HG03135 (cell line): Measurements from ENCODE around the gene TOGARAM2.
"Not testable (repeated sequence)": the region's sequence is repeated elsewhere in the genome, so short reads cannot be mapped to it uniquely, and the experiment has no call there.

Experiments used
- ATAC-seq: cut with Tn5 transposase; IDR thresholded peaks from one replicate; pipeline ENCODE4 v1.9.1; 2021; ENCODE audit warnings: mild to moderate bottlenecking, moderate library complexity; ENCODE audit not compliant: unreplicated experiment

TOGARAM2 gene

DNA sequence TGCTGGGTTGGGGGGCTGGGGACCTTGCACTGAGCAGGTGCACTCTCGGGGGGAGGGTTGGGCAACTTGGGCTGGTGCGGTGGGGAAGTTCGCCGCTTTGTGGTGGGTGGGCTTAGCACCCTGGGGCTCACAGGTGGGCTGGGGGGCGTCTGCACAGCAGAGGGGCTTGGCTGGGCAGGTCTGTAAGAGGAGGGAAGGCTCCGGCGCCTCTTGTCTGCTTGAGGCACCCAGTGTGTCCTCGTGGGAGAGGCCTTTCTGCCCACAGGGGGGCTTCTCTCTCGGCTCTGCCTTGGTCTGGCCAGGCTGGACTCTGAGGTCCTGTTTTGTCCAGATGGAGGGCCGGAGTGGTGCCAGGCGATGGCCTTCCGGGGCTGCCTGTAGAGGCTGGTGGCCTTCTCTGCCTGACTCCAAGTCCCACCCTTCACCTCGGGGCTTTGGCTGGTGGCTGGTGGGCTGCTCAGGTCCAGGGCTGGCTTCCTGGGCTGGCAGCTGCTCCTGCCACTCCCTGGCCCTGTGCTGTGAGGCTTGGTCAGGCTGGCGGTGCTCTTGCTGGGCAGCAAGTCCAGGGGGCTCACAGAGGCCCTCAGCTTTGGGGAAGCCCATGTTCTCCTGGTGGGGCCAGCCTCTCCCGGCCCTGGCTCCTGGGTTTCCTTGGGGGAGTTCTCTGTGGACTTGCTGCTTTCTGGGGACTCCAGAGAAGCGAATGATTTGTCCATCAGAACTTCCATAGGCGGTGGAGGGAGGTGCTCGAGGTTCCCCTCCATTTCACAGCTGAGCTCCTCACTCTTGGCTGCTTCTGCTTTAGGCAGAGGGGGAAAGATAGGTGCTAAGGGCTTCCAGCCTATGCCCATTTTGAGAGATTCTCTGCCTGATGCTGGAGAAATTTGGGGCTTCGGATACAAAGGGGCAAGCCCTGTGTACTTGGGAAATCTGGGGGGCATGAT, 90.2 kb downstream of the TOGARAM2 start:
- ATAC-seq: no peak

DNA sequence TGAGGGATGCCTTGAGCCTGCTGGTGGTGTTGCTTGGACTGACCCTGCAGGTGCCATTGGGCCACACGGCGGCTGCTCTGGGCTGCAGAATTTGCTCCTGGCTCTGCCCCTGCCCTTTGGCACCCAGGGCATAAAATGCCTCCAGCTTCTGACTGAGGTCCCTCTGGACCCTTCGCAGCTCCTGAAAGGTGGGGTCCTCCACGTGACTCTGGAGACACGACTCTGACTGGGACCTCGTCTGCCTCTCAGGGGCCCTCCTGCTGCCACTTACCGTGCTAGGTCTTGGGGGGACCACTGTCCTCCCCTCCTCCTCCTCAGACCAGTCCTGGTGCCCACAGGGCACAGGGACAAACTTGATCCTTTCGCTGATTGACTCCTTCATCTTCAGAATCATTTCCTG, 91.2 kb downstream of the TOGARAM2 start:
- ATAC-seq: no peak

DNA sequence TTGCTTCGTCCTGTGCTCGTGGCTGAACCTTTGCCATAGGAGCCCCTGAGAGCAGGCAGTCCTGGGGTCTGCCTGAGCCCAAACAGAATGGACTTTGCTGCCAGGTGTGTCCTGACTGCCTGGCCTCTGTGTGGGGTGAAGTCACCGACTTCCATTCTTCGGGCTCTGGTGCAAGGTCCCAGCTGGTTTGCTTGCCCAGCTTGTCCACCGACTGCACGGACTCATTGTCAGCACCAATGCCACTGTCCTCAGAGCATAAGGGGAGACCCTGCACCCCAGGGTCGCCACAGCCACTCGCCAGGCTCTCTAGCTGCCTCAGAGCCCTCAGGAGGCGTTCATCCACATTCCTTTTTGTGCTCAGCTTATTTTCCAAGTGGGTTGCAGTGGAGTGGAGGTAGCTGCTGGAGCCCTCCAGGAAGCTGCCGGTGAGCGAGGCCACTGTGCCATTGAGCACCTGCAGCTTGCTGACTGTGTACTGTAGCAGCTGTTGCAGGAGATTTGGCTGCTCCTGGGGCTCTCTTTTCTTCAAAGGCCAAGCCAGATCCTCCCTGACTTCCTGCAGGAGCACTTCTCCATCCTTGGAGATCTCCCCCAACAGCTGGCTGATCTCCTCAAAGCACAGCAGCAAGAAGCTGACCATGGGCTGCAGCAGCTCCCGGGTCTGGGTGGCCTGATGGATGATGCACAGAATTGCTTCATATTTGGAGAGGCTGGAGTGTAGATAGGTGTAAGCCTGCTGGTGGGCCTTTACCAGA, 92.0 kb downstream of the TOGARAM2 start:
- no peak for ATAC-seq

DNA sequence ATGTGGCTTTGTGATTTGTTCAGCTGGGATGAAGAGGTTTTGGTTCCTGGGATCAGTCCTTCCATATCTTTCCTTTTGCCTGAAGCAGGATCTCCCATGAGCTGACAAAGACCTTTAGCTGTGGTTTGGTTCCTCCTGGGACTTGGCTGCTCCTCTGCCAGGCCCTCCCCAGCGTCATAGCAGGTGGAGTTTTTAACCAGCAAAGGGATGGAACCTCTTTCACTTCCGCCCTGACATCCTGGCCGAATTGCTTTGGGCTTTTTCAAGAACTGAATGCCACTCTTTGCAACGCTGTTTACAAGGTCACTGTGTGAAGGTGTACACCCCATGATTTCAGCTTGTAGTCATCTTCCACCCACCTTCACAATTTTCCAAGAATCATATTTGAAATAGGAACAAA, 92.8 kb downstream of the TOGARAM2 start:
- ATAC-seq: no peak

DNA sequence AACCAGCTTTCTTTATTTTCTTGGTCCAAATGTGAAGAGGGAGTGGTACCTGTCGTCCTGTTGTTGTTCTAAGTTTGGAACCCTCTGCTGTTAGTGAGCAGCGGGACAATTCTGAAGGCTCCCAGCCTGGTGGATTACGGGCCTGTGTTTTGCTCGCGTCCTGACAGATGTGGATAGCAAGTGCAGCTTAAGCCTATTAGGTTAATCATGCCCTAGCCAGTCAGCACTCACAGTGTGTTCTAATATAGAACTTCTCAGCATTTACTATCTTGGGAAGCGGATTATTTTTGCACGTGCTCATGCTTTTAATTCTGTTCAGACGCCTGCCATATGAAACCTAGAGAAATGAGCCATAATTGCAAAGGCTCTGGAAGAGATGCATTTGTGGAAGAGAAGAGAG, 93.3 kb downstream of the TOGARAM2 start, which contains the start of gene PCARE:
Gene PCARE (minus strand): TSS at position 113 of the 400 bp plus-strand sequence. CDS start 262 bp downstream, outside the sequence.
- ATAC-seq: no peak

DNA sequence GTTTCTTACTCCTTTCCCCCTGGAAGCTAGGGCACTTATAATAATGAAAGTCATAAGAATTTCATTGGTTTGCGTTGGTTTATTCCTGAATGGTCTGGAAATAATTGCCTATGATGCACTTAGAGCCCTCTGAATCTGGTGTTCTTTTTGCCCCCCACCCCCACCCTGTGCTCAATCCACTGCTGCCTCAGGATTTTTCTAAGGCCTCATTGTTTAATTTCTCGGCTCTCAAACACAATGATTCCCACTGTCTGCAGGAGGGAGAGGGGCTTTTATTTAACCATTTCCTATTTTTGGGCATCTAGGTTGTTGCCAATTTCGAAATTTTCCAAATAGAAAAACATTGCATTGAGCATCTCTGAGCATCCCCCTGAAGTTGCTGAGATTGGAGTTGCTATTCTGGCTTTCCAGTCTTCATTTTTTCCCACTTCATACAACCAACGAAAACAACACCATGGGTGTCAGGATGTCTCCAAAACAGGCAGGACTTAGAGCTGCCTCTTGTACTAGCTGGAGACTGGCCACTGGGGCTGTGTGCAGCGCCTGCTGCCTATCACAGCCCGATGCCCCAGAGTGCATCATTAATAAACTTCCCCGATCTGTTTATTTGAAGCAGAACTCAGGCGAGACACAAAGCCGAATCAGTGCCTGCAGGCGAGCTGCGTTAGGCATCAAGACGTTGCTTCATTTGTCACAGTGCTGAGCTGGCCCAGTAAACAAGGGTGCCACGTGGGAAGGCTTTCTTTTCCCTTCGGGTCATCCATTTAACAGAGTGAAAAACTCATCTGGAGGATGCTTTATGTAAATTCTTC, 95.0 kb downstream of the TOGARAM2 start:
- ATAC-seq: no peak

DNA sequence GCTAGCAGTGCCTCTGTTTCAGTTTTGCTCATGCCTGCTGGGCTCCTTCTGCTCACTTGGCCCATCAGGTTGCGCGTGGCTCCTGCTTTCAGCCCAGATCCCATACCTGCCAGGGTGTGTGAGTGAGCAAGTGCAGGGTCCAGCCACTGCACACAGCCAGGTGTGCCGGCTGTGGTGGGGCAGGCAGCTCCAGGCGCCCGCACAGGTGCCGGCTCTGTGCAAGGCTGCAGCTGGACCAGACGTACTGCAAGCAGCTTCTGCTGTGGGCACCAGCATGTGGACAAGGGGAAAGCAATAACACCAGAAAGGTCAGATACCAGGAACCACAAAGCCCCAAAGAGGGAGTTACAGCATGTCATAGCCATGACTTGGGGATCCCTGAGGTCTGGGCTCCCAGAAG, 98.8 kb downstream of the TOGARAM2 start:
- ATAC-seq: no peak

DNA sequence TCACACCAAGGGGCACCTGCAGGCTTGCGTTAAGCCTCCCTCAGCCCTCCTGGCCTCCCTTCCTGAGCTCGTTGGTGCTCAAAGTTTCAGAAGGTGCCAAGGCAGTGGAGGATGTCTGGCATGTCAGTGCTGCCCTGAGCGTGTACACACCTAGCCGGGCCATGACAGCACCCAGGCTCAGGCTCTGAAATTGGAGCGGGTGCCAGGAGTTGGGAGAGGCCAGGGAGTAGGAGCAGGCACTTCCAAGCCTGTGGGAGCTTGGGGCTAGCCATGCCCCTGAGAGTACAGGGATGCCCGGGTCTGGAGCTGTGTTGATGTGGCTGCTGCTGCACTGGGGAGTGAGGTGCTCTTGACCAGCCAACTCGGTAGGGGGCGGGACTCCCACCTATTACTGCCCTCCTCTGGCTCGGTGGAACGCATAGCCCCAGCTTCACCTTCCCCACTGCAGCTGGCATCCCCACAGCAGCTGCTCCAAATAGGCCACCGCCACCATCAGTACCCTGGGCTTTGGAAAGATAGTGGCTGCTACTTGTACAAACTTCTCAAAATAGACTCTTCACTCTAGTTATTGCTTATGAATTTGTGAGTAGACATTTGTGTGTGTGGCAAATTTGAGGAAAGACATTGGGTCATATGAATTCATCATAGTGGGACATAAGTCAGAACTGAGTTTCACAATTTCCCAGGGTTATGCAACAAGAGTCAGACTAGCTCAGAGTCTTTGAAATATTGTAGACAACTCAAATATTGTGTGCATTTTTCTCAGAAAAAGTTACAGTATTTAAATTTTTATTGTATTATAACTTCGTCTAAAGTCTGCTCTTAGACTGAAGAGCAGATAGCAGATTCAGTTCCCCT, 100.0 kb downstream of the TOGARAM2 start:
- ATAC-seq: no peak

DNA sequence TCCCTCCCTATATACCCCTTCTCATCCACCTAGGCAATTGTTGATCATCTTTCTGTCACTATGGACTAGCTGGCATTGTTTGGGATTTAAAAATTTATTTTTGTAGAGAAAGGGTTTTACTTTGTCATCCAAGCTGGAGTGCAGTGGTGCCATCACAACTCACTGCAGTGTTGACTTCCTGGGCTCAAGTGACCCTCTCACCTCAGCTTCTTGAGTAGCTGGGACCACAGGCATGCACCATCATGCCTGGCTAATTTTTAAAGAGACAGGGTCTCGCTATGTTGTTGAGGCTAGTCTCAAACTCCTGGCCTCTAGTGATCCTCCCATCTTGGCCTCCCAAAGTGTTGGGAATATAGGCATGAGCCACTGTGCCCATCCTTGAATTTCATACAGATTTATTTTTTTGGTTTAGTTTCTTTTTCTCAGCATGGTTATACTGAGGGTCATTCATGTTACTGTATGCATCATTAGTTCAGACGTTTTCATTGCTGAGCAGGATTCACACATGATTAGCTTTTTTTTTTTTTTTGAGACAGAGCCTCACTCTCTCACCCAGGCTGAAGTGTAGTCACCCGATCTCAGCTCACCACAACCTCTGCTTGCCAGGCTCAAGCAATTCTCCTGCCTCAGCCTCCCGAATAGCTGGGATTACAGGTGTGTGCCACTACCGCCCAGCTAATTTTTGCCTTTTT, 101.9 kb downstream of the TOGARAM2 start:
- ATAC-seq: peak; percentile 81

DNA sequence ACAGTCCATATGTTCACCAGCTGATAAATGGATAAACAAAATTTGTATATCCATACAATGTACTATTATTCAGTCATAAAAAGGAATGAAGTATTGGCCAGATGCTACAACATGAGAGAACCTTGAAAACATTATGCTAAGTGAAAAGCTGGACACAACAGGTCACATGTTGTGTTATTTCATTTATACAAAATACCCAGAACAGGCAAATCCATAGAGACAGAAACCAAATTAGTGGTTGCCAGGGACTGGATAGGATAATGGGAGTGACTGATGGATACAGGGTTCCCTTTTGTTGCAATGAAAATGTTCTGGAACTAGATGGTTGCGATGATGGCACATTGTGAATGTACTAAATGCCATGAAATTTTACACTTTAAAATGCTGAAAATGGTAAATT, 103.5 kb downstream of the TOGARAM2 start:
- no peak for ATAC-seq

DNA sequence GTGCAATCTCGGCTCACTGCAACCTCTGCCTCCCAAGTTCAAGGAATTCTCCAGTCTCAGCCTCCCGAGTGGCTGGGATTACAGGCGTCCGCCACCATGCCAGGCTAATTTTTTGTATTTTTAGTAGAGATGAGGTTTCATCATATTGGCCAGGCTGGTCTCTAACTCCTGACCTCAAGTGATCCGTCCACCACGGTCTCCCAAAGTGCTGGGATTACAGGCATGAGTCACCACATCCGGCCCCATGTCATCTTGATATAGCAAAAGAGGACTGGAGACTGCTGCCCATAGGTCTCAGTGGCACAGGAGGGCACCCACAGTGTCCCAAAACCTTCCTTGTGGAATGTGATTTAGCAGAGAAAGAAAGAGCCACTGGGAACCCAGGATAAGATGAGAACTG, 109.2 kb downstream of the TOGARAM2 start:
- ATAC-seq: not testable (repeated sequence)

DNA sequence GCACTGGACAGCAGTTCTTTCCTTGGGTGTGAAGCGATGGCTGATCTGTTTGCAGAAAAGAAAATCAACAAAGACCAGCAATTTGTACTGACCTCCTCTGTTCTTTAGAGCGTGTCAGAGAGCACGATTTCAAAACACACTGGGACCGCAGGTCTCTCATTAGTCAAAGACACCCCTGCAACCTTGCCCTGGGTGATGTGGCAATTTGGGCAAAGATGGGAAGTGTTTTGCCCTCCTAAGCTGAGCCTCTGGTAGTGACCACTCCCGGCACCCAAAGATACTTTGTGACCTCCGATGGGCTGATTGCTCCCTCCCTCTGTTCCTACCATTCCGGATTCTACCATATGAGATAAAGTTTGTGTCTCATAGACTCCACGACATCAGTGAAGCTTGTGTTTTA, 115.9 kb downstream of the TOGARAM2 start:
- no peak for ATAC-seq

DNA sequence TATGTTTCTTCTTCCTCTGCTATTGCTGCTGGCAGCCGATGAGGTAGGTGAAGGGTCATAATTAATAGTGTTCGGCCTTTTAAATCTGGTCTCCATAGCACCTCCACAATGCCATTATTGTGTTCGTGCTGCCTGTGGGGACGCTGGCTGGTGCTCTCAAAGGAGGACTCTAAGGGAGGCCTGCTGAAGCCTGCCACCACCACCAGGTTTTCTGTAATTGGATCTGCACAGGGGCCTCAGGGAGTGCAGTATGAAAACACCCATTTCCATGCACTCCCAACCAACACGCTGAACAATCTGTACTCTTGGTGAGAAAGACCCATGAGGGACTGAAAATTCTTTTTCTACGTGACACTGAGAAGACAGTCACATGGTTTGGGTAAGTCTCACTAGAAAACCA, 116.5 kb downstream of the TOGARAM2 start:
- no peak for ATAC-seq

DNA sequence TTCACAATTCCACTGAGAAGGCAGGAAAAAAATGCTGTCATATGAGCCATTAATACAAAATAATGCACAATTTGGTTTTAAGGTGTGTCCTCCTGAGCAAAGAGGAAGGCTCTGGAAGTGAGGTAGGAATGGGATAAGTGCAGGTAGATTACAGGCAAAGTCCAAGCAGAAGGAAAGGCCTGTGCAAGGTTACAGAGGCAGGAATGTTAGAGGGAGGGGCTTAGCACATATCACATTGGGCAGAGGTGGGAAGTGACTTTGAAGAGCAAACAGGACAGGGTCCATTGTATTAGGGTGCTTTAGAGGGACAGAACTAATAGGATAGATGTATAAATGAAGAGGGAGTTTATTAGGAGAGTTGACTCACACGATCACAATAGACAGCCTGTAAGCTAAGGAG, 119.5 kb downstream of the TOGARAM2 start:
- no peak for ATAC-seq
